Stimulated activated CD8-positive, alpha-beta memory T cell treated with anti-CD3 and anti-CD28 coated beads, Interleukin-15, amount 100 ng/mL, for 24 hours (primary cell): ENCODE data around the gene SELENOO.

Experiments used
- DNase-seq: peaks from one replicate; pipeline ENCODE4 v3.0.0-alpha.2; 2020; ENCODE audit warnings: low read depth

The SELENOO gene

DNA sequence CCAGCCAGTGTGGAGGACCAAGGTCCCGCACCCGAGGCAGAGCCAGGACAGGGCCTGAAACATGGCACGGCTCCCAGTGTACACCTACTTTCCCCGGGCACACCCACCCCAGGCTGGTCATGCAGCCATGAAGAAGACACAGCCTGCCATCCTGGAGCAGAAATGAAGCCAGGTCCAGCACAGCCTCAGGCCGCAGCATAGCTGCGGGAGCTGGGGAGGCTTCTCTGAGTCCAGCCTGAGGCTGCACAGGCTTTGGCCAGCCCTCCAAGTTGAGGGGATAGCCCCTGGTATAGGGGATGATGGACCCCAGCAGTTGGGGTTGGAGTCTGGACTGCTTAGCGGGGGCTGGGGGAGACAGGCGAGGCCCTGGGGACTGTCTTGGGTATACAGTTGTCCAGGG, 53.1 kb downstream of the SELENOO start:
- DNase-seq = no peak

DNA sequence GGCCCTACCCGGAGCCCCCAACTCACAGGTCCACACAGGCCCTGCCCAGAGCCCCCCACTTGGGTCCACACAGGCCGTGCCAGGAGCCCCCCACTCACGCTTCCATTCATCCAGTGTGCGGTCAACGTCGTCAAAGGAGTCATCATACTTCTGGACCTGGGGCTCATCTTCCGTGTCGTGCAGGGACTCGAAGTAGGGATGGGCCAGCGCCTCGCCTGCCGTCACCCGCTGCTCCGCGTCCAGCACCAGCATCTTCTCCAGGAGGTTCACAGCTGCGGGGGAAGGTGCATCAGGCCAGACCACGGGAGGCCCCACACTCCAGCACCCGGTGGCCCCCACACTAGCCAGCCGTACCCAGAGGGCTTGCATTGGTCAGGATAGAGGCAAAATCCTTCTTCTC, 54.3 kb downstream of the SELENOO start:
- DNase-seq = no peak

DNA sequence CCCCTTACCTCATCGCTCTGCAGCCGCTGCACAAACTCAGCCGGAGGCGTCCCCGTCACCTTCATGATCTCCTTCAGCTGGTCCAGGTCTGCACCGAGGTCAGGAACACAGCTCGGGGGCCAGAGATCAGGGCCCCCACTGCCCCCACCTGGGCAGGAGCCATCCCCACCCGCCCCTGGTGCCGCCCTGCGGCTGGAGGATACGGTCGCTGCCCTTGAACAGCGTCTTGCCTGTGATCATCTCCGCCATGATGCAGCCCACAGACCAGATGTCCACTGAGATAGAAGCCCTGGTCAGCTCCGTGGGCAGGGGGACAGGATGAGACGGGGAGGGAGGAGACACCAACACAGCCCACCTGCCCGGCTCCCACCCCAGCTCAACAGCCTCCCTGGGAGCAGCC, 54.8 kb downstream of the SELENOO start:
- DNase-seq = no peak

DNA sequence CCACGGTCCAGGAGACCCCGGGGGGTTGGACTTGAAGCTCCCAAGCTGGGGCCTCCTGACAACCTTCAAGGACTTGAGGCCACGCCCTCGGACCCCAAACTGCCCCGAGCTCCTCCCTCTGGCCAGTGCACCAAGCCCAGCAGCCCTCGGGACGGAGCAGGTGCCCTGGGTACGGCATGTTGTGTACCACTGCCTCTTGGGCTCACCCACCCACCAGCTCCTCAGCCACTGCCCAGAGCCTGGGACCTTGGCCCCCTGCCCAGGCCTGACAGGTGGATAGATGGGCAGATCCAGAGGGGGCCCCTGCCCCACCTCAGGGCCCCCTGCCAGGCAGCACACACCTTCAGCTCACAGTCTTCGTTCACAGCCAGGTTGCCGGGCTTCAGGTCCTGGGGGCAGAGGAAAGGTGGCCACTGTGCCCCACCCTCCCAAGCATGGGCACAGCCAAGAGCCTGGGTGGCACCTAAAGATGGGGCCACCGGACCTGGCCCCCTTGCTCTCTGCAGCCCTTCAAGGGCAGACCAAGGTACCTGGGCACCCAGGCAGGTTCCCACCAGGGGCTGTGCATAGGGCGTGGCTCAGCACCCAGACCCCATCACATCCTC, 55.5 kb downstream of the SELENOO start:
- DNase-seq = no peak

DNA sequence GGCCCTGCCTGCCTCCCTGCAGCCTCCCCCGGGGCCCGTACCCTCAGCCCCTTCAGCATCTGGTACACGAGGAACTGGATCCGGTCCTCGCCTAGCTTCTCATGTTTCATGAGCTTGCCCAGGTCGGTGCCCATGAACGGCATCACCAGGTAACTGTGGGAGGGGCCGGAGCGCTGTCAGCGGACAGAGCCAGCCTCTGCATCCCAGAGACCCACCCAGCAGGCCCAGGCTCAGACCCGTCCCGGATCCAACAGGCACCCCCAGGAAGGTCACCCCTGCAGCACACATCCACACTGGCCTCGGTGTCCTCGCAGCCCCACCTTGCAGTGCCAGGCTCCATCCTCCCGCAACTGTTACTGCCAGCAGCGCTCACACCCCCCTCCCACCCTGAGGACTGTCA, 56.2 kb downstream of the SELENOO start:
- DNase-seq = no peak

DNA sequence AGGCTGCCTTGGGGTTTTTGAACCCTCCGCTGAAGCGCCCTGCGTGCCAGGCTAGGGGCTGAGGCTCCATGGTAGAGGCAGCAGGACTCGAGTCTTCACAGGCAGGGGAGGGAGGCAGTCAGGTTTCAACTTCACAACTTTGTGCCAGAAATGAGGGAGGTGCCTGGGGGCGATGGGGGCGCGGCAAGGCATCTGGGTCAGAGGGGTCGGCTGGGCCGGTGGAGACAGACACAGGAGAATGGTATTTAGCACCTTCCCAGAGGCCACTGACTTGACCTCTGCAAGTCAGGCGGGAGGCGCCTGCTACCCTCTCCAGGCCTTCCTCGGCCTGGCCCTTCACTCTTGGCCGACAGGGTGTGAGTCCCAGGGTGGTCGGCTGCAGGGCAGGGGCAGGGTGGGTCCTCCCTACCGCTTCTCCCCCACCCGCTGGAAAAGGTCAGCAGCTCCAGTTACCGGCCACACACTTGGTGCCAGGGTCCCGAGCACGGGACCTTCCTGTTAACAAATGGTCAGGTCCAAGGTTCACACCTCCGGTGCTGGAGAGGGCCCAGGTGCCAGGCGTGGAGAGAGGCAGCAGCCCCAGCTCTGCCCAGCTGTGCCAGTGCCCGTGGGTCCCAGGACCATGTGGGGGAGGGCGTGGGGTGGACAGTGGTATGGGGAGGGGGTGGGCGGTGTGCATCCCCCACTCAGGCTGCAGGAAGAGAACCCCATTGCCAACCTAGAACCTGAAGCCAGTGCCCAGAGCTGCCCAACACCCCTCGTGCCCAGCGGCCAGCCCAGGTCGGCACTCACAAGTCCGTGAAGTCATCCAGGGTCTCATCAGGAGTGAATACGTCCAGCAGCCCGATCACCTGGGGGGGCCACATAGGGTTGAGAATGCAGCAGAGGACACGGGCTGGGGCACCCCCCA, 56.9 kb downstream of the SELENOO start:
- DNase-seq = no peak

DNA sequence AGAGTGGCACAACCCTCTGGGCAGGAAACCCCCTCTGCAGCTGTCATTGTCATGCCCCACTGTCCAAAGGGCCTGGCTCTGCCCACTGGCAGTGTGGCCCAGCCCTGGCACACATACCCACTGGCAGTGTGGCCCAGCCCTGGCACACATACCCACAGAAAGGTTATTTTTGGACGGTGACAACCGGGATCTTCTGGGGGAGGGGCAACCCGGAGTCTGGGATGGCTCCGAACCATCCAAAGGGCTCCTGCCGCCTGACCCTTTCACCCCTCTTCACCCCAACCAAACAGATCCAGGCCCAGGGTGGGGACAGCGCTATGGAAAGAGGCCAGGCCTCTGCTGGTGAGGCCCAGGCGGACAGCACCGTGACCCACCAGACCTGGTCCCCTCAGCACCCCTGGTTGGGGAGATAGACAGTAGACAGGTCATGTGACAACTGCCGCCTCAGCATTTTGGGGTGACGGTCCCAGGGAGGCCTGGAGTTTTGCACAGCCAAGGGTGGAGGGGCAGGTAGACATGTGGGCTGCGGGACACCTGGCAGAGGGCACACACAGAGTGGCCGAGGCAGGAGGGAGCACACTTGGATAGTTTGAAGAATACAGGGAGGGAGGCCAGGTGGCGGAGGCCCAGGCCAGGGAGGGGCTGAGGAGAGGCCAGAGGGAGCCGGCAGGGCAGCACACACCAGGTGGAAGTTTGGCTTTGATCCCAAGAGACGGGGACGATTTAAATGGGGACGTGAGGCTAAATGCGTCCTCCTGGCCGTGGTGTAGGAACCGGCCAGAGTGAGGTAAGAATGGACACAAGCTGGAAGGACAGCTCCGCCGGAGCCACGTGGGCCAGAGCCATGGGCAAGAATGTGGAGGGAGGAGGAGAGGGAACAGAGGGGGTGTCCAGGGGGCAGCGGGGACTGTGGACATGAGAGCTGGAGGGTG, 57.8 kb downstream of the SELENOO start:
- no peak for DNase-seq

DNA sequence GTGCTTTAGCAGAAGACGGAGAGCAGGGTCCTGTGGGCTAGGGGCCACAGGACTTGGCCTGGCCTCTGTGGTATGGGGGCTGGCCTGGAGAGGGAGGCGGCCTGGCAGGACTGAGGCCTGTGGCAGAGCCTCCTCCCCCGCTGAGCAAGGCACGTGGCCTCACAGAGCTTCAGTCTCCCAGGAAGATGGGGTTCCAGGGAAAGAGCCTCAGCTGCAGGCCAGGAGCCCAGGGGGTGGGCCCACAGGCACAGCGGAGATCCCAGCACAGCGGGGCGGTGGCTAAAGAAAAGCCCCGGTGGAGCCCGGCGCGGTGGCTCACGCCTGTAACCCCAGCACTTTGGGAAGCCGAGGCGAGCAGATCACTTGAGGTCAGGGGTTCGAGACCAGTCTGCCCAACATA, 58.5 kb downstream of the SELENOO start:
- no peak for DNase-seq

DNA sequence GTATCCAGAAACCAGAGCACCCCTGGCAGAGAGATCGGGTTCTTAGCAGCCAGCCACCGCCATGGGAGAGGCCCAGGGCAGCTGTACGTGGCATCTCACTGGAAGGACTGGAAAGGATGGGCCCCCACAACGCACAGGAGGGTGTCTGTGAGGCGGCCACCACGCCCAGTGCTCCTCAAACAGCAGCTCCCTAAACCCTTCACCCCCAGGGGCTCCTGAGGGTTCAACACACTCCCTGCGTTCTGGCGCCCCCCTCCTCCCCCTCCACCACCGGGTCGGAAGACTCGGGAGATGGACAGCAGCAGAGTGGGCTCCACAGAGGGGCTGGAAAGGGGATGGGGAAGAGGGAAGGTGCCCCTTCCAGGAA, 59.6 kb downstream of the SELENOO start:
- DNase-seq = no peak

DNA sequence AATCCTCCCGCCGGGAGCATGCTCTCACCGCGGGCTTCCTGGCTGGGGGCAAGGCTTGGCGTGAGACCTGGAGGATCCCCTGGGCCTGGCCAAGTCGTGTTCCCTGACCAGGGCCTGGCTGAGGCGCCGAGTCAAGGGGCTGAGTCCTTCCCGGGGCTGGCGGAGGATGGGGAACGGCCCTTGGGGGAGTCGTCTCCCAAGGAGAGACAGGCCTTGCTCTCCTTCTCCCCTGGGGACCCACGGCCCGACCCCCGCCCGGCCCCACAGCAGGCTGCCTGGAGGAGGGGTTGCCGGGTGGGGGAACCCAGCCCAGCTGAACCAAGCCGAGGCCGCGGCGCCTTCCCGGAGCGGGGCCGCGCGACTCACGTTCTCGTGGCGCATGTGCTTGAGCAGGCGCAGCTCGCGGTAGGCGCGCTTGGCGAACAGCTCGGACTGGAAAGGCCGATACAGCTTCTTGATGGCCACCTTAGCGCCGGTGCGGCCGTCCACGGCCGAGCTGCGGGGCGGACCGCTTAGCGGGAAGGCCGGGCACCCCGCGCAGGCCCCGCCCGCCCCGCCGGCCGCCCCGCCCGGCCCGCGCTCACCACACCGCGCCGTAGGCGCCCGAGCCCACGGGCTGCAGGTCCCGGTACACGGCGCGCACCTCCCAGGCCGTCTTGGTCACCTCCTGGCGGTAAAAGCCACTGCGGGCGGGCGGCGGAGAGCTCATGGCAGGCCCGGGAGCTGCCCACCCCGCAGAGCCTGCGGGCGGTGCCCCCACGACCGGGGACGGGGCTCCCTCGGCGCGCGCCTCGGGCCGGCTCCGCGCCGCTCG, 60.2 kb downstream of the SELENOO start:
- DNase-seq = no peak

DNA sequence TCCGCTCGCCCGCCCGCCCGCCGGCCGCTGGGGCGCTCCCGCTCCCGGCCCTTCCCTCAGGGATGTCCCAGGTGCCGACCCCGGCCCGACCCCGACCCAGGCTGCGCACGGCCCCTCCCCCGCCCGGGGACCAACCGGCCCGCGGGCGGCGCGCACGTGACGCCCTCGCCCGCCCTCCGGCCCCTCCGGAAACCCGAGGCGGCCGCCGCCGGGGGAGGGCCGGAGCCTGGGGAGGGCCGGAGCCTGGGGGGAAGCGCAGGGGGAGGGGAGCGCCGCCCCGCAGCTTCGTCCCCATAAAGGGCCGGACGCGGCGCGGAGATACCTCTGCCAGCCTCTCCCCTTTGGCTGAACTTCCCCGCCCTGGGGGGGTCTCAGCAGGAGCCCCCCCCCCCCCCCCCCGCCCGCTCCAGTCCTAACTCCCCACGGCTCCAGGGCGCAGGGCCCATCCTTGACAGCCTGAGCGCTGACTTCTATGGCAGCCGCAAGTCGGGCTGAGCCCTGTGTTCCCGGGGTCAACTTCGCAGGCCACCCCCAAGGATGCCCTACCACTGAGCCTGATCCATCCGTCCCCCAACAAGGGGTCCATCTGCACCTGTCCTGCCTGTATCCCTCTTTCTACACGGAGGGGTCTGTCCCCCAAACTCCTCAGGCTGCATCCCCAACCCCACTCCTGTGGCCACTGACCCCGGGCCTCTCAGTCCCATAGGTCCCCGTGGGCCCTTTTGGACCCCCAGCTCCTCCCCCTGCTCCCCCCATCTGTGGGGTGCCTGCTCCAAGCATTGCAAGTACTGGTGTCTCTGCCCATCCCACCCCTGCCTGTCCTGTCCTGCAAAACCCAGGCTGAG, 61.0 kb downstream of the SELENOO start, which contains the start of gene MAPK12:
Gene MAPK12, minus strand, starts transcription at position 69 of the 845 bp plus-strand sequence. CDS start 174 bp downstream, outside the sequence.
- no peak for DNase-seq

DNA sequence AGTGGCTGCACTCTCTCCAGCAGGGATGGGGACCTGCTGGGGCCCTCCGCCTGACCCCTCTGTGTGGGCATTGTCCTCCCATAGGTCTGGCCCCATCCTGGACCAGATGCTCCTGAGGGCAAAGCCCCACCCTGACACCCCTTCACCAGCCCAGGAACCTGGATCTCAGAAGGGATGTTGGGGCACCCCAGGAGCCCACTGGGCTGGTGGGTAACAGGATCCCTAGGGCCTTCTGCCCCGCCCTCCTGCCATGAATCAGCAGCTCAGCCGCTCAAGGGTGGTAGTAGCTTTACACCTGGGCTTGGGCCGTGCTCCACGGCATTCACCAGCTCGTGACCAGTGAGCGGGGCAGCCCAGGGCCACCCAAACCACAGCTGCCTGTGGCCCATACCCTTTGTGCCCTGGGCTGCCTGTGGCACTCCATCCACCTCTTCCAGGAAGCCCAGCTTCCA, 61.7 kb downstream of the SELENOO start:
- no peak for DNase-seq

DNA sequence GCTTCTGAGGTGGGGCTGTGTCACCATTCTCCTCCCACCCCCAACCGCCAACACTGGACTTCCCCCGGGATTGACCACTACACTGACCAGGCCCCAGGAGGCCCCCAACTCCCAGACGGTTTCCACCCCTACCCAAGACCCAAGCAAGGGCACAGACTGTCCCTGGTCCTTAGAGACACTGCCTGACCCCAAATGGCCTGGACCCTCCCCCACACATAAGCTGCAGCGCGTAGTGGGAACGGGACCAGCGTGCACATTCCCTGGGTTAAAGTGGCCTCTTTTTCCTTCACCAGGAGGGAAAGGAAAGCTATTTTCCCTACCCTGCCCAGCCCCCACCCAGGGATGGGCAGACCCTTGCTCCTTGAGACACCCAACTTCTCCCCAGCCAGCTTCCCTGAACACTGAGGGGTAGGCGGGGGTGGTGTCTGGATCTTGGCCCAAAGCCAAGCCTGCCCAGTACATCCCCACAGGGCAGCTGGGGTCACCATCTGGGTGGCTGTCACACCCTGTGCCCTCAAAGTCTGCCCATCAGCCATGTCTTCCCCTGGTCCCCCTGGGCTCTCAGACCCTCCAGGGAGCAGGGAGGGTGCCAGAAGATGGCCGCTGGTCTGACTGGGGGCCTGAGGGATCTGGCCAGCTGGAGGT, 62.3 kb downstream of the SELENOO start:
- DNase-seq = no peak

DNA sequence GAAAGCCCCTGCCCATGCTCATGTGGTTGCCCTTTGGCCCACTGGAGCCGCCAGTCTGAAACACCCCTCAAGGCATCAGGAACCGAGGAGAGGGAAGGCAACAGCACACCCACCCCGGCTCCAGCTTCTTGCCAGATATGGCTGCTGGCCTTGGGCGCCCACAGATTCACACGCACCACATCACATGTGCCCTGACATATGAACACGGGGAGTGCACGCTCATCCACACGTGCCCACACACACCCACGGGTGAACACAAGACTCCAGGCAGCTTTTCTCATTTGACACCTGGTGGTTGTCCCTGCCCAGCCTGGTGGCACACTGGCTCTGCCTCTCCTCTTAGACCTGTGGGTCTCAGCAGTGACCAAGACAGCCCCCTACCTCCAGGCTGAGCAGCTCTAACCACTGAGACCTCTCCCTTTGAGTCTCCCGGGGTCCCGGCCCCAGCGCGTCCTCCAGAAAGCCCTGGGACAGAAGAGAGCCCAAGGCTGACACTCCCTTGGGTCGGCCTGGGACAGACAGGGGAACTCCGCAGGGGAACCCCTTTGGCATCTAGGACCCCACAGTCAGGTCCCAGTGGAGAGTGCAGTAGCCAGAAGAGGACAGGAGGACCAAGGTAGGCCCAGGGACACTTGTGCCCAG, 63.4 kb downstream of the SELENOO start:
- no peak for DNase-seq

DNA sequence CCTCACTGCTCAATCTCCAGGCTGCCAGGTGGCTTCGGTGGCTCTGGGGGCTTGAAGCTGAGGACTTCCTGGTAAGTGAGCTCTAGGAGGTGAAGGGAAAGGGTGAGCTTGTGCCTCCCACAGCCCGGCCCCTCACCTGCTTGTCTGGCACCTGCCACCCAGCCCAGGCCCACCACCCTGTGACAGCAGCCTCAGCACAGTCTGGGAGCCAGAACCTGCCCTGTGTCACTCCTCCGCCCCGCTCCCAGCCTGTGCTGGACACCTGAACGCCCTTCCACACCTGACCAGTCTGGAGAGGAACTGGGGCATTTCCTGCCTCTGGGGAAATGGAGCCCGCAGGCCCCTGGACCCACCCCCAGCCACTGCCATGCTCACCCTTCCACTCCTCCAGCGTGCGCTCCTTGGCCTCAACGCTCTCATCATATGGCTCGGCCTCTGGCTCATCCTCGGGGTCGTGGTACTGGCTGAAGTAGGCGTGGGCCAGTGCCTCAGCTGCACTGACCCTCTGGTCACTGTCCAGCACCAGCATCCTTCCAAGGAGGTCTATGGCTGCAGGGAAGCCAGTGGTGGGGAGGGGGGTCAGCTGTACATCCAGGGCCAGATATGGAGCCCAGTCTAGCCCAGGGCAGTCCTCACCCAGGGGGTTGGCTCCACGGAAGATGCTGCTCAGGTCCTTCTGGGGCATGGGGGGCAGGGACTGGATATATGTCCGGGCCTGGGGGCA, 64.3 kb downstream of the SELENOO start:
- DNase-seq = no peak

DNA sequence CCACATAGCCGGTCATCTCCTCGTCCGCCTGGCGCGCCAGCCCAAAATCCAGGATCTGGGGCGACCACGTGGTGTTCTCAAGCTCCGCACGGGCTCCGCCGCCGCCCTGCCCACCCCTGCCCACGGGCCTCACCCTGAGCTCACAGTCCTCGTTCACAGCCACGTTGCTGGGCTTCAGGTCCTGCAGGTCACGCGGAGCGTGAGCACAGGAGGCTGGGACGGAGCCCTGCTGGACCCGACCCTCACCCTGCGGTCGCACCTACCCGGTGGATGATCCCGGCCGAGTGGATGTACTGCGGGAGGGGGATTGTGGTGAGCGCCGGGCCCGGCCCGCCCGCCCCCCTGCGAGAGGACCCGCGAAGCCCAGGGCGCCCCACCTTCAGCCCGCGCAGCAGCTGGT, 66.2 kb downstream of the SELENOO start:
- DNase-seq = no peak
